ENCODE measurements around the gene LIMS2. TPM values are rescaled to one million over a fixed set of nuclear protein-coding genes. Genes with fewer than 3 reads are reported as not detected.

Gene LIMS2
- total RNA-seq, 1 donor from 2014 or later = 44.2 TPM

DNA sequence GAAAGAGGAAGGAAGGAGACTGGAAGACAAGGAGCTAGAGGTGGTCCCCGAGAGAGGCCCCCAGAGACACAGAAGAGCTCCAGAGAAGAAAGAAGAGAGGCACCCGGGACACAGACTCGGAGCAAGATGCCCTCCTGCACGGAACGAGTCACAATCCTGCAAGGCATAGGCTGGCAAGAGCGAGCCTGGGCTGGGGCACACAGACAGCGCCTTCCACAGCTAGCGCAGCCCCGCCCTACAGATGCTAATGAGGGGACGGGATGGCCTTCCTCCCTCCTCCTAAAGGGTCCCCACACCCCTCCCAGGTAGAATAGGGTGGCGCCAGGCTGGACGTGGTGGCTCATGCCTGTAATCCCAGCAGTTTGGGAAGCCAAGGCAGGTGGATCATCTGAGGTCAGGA, 49.2 kb downstream of the LIMS2 start:
- H3K9me3 ChIP-seq = no peaks in the 10 kb centered on the region
- intact Hi-C loops (cut with DNase I) = no loop called here
- no peak for DNase-seq (ENCODE audit: extremely low spot score in 2 of 2)
- no peaks in the 10 kb centered on the region for H3K27me3 ChIP-seq
- no peak overlapping the region for H3K4me3 ChIP-seq
- H3K27ac ChIP-seq = no peak overlapping the region
- TF ChIP-seq POLR2A (IDR thresholded peaks at IDR 0.05) (no peak), POLR2AphosphoS5 (IDR thresholded peaks at IDR 0.05; ENCODE audit: insufficient read depth in 1 of 2, low read depth in 1 of 2) (no peak)
- TF ChIP-seq, protein P1, sequence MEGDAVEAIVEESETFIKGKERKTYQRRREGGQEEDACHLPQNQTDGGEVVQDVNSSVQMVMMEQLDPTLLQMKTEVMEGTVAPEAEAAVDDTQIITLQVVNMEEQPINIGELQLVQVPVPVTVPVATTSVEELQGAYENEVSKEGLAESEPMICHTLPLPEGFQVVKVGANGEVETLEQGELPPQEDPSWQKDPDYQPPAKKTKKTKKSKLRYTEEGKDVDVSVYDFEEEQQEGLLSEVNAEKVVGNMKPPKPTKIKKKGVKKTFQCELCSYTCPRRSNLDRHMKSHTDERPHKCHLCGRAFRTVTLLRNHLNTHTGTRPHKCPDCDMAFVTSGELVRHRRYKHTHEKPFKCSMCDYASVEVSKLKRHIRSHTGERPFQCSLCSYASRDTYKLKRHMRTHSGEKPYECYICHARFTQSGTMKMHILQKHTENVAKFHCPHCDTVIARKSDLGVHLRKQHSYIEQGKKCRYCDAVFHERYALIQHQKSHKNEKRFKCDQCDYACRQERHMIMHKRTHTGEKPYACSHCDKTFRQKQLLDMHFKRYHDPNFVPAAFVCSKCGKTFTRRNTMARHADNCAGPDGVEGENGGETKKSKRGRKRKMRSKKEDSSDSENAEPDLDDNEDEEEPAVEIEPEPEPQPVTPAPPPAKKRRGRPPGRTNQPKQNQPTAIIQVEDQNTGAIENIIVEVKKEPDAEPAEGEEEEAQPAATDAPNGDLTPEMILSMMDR (IDR thresholded peaks at IDR 0.05) = no peak
- no peaks in the 10 kb centered on the region for H3K36me3 ChIP-seq
- H3K4me1 ChIP-seq = no peaks in the 10 kb centered on the region

DNA sequence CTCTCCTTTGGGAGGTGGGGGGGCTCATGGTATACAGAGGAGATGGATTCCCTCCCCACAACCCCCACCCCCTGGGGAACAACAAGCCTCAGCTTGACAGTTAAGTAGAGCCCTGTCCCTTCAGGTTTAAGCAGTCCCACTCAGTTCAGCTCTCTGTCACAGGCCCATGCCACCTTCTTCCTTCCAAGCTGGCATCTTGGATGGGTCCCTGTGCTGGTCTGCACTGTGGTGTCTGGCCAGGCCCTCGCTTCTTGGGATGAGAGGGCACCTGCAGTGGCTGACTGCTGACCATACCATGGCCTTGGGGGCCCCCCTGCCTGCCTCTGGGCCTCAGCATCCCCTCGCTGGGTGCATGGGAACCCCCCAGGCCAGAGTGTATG, 49.8 kb downstream of the LIMS2 start:
- Histone ChIP-seq H3K27me3 (no peaks in the 10 kb centered on the region), H3K36me3 (no peaks in the 10 kb centered on the region), H3K27ac (no peak overlapping the region), H3K9me3 (no peaks in the 10 kb centered on the region), H3K4me1 (no peaks in the 10 kb centered on the region), H3K4me3 (no peak overlapping the region)
- DNase-seq (ENCODE audit: extremely low spot score in 2 of 2) = no peak
- intact Hi-C loops (cut with DNase I) = no loop called here
- TF ChIP-seq POLR2AphosphoS5 (IDR thresholded peaks at IDR 0.05; ENCODE audit: insufficient read depth in 1 of 2, low read depth in 1 of 2) (no peak), POLR2A (IDR thresholded peaks at IDR 0.05) (no peak)
- TF ChIP-seq, protein P1 (IDR thresholded peaks at IDR 0.05) = no peak

DNA sequence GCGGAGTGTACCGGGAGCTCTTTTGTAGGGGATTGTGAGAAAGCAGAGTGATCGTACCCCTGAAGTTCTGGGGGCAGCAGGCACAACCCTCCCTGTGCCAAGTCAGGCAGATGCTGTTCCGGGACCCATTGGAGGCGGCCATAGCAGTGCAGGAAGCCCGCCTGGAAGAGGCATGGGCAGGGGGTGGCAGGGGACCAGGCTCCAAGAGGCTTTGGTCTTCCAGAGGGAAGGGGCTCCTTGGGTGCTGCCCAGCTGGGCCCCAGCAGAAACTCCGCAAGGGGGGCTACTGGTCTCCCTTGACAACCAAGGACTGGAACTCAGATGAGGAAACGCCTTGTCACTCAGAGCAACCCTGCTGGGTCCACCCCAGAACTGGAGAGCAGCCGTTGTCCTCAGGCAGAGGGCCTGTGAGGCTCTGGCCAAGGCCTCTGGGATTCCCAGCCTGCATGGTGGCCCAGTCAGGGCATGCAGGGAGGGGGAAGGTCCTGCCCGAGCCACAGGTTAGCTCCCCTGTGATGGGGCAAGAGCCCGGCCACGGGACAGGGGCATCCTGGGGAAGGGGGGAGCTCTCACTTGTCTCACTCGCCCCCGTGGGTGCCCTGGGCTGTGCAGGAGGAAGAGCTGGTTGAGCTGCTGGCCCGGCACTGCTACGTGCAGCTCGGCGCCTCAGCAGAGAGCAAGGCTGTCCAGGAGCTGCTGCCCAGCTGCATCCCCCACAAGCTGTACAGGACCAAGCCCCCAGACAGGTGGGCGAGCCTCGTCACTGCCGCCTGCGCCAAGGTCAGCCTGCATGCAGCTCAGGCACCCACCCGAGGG, 50.4 kb downstream of the LIMS2 start:
- TF ChIP-seq POLR2AphosphoS5 (IDR thresholded peaks at IDR 0.05; ENCODE audit: insufficient read depth in 1 of 2, low read depth in 1 of 2) (no peak), POLR2A (IDR thresholded peaks at IDR 0.05) (no peak)
- Histone ChIP-seq H3K27ac (no peak overlapping the region), H3K4me1 (no peaks in the 10 kb centered on the region), H3K27me3 (no peaks in the 10 kb centered on the region), H3K9me3 (no peaks in the 10 kb centered on the region), H3K4me3 (no peak overlapping the region), H3K36me3 (no peaks in the 10 kb centered on the region)
- no peak for DNase-seq (ENCODE audit: extremely low spot score in 2 of 2)
- intact Hi-C loops (cut with DNase I) = no loop called here

DNA sequence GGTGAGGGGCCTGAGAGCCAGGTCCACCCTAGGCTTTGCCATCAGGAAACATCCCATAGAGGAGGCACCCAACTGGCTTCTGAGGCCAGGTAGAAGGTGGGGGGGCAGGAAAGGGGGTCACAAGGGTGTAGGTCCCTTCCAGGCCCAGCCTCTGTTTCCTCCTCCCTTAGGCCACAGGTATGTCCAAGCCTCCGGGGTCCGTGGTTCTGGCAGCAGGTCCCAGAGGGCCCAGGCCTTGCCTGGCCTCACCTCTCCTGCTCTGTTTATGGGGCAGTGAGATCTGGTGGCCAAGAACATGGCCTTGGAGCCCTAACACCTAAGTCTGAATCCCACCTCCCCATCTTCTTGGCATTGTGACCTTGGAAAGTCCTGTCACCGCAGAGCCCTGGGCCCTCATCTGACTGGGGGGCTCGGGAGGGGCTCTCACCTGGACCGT, 51.0 kb downstream of the LIMS2 start:
- Histone ChIP-seq H3K9me3 (no peaks in the 10 kb centered on the region), H3K4me3 (no peak overlapping the region), H3K27ac (no peak overlapping the region), H3K36me3 (no peaks in the 10 kb centered on the region), H3K4me1 (no peaks in the 10 kb centered on the region), H3K27me3 (no peaks in the 10 kb centered on the region)
- intact Hi-C loops (cut with DNase I) = no loop called here
- DNase-seq (ENCODE audit: extremely low spot score in 2 of 2) = no peak
- TF ChIP-seq POLR2A (IDR thresholded peaks at IDR 0.05) (no peak), POLR2AphosphoS5 (IDR thresholded peaks at IDR 0.05; ENCODE audit: insufficient read depth in 1 of 2, low read depth in 1 of 2) (no peak)

DNA sequence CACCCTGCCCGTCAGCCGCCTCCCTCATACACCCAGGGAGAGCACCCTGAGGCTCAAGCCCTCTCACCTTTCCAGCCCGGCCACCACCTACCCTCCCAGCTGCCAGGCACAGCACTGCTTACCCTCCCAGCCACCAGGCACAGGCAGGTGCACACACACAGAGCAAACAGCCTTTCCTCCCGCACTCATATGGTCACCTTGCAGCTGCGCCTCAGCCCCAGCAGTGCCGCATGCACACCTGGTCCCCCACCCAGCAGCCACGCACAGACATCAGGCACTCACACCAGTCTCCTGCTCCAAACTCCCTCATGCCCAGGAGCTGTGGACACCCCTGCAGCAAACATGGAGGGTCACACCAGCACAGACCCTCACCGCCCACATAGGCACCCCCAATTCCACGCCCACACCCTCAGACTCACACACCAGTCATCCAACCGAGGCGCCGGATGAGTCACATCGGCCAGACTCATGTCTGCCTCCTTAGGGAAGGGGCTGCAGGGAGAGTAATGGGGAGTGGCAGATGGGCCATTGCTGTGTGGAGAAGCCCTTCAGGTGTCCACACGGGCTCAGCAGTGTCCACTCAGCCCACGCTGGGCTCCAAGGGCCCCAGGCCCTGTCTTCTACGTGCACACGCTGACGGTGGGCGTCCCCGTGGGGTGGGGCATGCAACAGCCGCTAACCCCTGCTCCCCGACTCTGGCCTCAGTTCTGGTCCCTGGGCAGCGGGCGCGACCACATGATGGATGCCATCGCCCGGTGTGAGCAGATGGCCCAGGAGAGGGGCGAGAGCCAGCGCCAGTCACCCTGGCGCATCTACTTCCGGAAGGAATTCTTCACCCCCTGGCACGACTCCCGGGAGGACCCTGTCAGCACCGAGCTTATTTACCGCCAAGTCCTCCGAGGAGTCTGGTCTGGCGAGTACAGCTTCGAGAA, 51.7 kb downstream of the LIMS2 start:
- no peak for TF ChIP-seq POLR2A (IDR thresholded peaks at IDR 0.05)
- no peak for TF ChIP-seq POLR2AphosphoS5 (IDR thresholded peaks at IDR 0.05; ENCODE audit: insufficient read depth in 1 of 2, low read depth in 1 of 2)
- TF ChIP-seq, protein P1 (IDR thresholded peaks at IDR 0.05) = no peak
- Histone ChIP-seq H3K27ac (no peak overlapping the region), H3K4me1 (no peaks in the 10 kb centered on the region), H3K27me3 (no peaks in the 10 kb centered on the region), H3K4me3 (no peak overlapping the region), H3K9me3 (no peaks in the 10 kb centered on the region), H3K36me3 (no peaks in the 10 kb centered on the region)
- no peak for DNase-seq (ENCODE audit: extremely low spot score in 2 of 2)
- intact Hi-C loops (cut with DNase I) = no loop called here
